ENCODE results near the gene ACOD1.

DNA sequence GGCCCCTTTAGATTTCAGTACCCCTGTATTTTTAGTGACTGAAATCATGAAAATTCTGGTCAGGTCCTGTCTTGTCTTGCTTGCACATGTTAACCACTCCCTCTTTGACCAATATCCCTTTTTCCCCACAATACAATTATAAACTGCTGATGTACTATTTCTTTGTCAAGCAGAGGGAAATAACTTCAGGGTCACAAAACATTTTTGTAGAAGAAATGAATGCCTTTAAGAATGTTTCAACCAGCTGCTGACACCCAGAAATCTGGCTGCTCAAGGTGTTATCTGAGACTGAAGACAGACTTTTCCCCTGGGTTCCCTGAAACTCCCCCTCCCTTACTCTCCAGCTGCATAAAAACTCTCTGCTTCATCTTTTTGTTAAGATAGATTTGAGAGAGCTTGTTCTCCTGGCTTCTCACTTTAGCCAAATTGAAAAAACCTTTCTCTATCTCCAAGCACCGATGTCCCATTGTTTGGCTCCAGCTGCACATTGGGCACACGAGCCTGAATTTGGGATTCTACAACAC lies 18.4 kb upstream of the ACOD1 start:
- no peak for TF ChIP-seq GATA2 (IDR thresholded peaks at IDR 0.05; ENCODE audit: low read depth, low read length)
- TF ChIP-seq GATA3 (IDR thresholded peaks at IDR 0.05; ENCODE audit: low read depth, low read length): no peak

All from SH-SY5Y (cell line).